HTERT RPE-1 (cell line): ENCODE results near the gene DIPK1C.

Experiments
- in situ Hi-C: fragments of 300-500 bp; cut with MboI; formaldehyde crosslinking; loops from 4 replicates; pipeline ENCODE4 v1.14.3; 2020; ENCODE audit warnings: low sequenced_read_pairs

Gene DIPK1C

GRCh38 chr18:74453642-74454198, 3.4 kb downstream of the DIPK1C start:
- in situ Hi-C loops = no loop called here

GRCh38 chr18:74453016-74453566, 4.0 kb downstream of the DIPK1C start:
- in situ Hi-C loops = no loop called here

GRCh38 chr18:74451148-74451547, 6.0 kb downstream of the DIPK1C start:
- in situ Hi-C loops = no loop called here

GRCh38 chr18:74450626-74451025, 6.5 kb downstream of the DIPK1C start:
- in situ Hi-C loops = no loop called here

GRCh38 chr18:74447404-74448152, 9.5 kb downstream of the DIPK1C start:
- in situ Hi-C loops = no loop called here

- in situ Hi-C loops = no loop called here
Observed at GRCh38 chr18:74446631-74447403, 10.3 kb downstream of the DIPK1C start.

- in situ Hi-C loops = no loop called here
Observed at GRCh38 chr18:74446178-74446577, 10.9 kb downstream of the DIPK1C start.

GRCh38 chr18:74445585-74445984, 11.5 kb downstream of the DIPK1C start:
- in situ Hi-C loops = no loop called here

GRCh38 chr18:74444104-74444503, 13.0 kb downstream of the DIPK1C start:
- in situ Hi-C loops = no loop called here

GRCh38 chr18:74440808-74441427, 16.2 kb downstream of the DIPK1C start:
- in situ Hi-C loops = no loop called here

GRCh38 chr18:74438091-74438490, 19.0 kb downstream of the DIPK1C start:
- in situ Hi-C loops = no loop called here

- in situ Hi-C loops = no loop called here
Observed at GRCh38 chr18:74436158-74436769, 20.8 kb downstream of the DIPK1C start.

- in situ Hi-C loops = no loop called here
Observed at GRCh38 chr18:74435740-74436139, 21.4 kb downstream of the DIPK1C start.

- in situ Hi-C loops = no loop called here
Observed at GRCh38 chr18:74434466-74434865, 22.6 kb downstream of the DIPK1C start.

- in situ Hi-C loops = no loop called here
Observed at GRCh38 chr18:74430806-74431571, 26.1 kb downstream of the DIPK1C start.

- in situ Hi-C loops = no loop called here
Observed at GRCh38 chr18:74430231-74430630, 26.9 kb downstream of the DIPK1C start.

GRCh38 chr18:74429096-74429495, 28.0 kb downstream of the DIPK1C start:
- in situ Hi-C loops = no loop called here

GRCh38 chr18:74427442-74428112, 29.5 kb downstream of the DIPK1C start:
- in situ Hi-C loops = no loop called here

- in situ Hi-C loops = no loop called here
Observed at GRCh38 chr18:74425876-74426275, 31.2 kb downstream of the DIPK1C start.
